ENCODE measurements around the gene ARSG. TPM values are rescaled to one million over a fixed set of nuclear protein-coding genes. Genes with fewer than 3 reads are reported as not detected.

Gene ARSG
- total and polyA plus RNA-seq, 3 experiments from 2014 or later = 7.0 to 9.5 (median 7.7) TPM

DNA sequence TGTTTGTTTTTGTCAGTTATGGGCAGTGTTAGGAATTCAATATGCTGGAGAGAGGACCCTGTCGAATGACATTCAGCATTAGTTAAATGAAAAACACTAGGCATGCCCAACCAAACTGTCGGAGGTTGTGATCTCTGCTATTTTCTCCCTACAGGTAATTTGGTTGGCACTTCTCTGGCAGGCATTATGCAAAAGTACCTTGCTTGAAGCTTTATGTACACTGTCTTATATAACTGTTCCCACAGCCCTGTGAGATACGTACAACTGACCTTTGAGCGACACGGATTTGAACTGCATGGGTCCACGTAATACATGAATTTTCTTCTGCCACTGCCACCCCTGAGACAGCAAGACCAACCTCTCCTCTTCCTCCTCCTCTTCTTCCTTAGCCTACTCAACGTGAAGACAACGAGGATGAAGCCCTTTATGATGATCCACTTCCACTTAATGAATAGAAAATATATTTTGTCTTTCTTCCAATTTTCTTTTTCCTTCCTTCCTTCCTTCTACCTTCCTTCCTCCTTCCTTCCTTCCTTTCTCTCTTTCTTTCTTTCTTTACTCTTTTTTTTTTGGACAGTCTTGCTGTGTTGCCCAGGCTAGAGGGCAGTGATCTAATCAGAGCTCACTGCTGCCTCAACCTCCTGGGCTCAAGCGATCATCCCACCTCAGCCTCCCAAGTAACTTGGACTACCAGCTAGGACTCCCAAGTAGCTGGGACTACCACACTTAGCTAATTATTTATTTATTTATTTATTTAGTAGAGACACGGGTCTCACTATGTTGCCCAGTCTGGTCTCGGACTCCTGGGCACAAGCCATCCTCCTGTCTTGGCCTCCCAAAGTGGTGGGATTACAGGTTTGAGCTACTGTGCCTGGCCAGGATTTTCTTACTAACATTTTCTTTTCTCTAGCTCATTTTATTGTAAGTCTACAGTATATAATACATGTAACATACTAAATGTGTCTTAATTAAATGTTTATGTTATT is 88.7 kb downstream of the ARSG start:
- Histone ChIP-seq H3K9me3 (ENCODE audit: low read length) (no peaks in the 10 kb centered on the region), H3K27ac (ENCODE audit: low read depth, low read length) (no peak overlapping the region), H3K4me1 (ENCODE audit: insufficient read depth, low read length) (peaks cover 22% of the 10 kb centered on the region), H3K27me3 (ENCODE audit: insufficient read depth, low read length, poor library complexity, severe bottlenecking) (no peaks in the 10 kb centered on the region), H3K36me3 (ENCODE audit: insufficient read depth, low read length) (no peaks in the 10 kb centered on the region), H3K4me3 (ENCODE audit: low read length) (no peak overlapping the region)
- Mint-ChIP-seq H3K9me3 (no peaks in the 10 kb centered on the region), H3K27ac (peak overlapping the region in 2 of 8 donors; percentile 44 to 89), H3K36me3 (peaks cover 0 to 7% (median 2%) of the 10 kb centered on the region in 3 donors), H3K4me3 (no peak overlapping the region), H3K27me3 (no peaks in the 10 kb centered on the region), H3K4me1 (peaks cover 16 to 33% (median 26%) of the 10 kb centered on the region in 3 donors)
- CTCF ChIA-PET = no interaction called here
- POLR2A ChIA-PET = interaction anchor here (0.6 kb wide), 1 partner anchor 199 kb away, joined by 11 read pairs; no protein-coding TSS in a partner anchor
- DNase-seq = no peak

DNA sequence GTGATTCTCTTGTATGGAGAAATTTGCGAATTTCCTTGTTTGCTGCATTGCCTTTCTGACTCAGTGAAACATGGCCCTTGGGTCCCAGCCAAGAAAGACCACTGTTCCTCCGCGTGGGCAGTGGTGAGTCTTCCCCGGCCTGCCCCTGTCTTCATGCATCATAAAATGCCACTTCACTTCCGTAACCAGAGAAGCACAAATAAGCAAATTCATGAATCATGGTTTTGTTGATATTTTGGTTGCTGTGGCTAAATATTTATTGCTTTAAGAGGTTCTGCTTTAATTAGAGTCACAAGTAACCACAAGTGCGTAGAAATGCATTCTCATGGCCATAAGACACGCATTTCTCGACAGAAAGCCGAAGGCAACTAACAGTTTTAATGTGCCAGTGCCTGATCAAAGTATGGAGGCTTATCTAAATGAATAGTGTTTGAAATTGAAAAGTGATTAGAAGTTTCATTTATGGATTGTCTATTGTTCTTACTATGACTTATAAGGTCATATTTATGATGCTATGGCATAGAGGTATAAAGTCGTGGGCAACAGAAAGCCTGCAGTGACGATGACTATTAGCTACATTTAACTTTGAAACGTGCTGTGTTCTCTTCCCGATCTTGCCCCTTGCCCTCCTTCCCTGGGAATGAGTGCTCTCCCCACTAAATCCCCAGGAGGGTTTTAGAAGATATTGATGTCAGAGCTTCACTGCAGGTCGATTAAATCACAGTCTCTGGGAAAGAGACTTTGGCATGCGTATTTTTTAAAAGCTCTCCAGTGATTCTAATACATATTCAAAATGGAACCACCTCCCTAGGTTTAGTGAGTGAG is 90.0 kb downstream of the ARSG start:
- Mint-ChIP-seq H3K4me3 (no peak overlapping the region), H3K9me3 (no peaks in the 10 kb centered on the region), H3K4me1 (peaks cover 17 to 33% (median 26%) of the 10 kb centered on the region in 3 donors), H3K36me3 (peaks cover 0 to 5% (median 2%) of the 10 kb centered on the region in 3 donors), H3K27ac (peak overlapping the region in 3 of 8 donors; percentile 17 to 75 (median 59)), H3K27me3 (no peaks in the 10 kb centered on the region)
- Histone ChIP-seq H3K27me3 (ENCODE audit: insufficient read depth, low read length, poor library complexity, severe bottlenecking) (no peaks in the 10 kb centered on the region), H3K9me3 (ENCODE audit: low read length) (no peaks in the 10 kb centered on the region), H3K4me3 (ENCODE audit: low read length) (no peak overlapping the region), H3K27ac (ENCODE audit: low read depth, low read length) (no peak overlapping the region), H3K36me3 (ENCODE audit: insufficient read depth, low read length) (no peaks in the 10 kb centered on the region), H3K4me1 (ENCODE audit: insufficient read depth, low read length) (peaks cover 22% of the 10 kb centered on the region)
- POLR2A ChIA-PET = interaction anchor here (0.6 kb wide), 1 partner anchor 200 kb away, joined by 11 read pairs; no protein-coding TSS in a partner anchor
- no peak for DNase-seq
- CTCF ChIA-PET = interaction anchor here (1.2 kb wide), 1 partner anchor 23 kb away, joined by 3 read pairs; no protein-coding TSS in a partner anchor

DNA sequence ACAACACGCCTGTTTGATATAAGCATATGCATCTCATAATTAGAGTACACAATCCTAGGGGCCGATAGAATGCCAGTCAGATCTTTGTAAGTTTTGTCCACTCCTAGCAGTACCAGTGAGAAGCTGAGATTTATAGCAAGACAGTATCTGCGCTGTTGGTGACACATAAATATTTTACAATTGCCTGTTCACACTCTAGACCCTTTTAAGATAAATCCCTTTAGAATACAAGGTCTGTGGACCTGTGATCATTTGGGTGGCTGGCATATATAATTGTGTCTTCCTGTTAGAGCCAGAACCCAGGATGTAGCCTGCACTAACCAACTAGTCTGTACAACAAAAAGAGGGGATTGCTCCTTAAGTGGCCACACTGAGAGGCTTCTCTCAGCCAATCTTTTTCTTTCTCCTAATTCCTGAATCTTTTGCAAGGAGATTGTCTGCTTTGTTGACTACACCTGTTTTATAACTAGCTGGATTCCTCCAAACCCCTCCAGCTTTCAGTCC is 91.3 kb downstream of the ARSG start:
- Histone ChIP-seq H3K36me3 (ENCODE audit: insufficient read depth, low read length) (no peaks in the 10 kb centered on the region), H3K4me1 (ENCODE audit: insufficient read depth, low read length) (peaks cover 22% of the 10 kb centered on the region), H3K9me3 (ENCODE audit: low read length) (no peaks in the 10 kb centered on the region), H3K27ac (ENCODE audit: low read depth, low read length) (no peak overlapping the region), H3K4me3 (ENCODE audit: low read length) (no peak overlapping the region), H3K27me3 (ENCODE audit: insufficient read depth, low read length, poor library complexity, severe bottlenecking) (no peaks in the 10 kb centered on the region)
- H3K4me3 Mint-ChIP-seq = peak overlapping the region in 1 of 7 donors; percentile 12
- peaks cover 0 to 5% (median 1%) of the 10 kb centered on the region in 3 donors for H3K36me3 Mint-ChIP-seq
- no peak for DNase-seq
- ChIA-PET POLR2A (interaction anchor here (1.4 kb wide), 1 partner anchor 91 kb away, joined by 5 read pairs; the partner anchor contains the start of genes ARSG and SLC16A6), CTCF (interaction anchor here (1.2 to 1.5 kb wide), 3 partner anchors 25 to 362 kb away, joined by 3 read pairs; no protein-coding TSS in a partner anchor)
- peak overlapping the region in 2 of 8 donors; percentile 19 to 36 for H3K27ac Mint-ChIP-seq
- H3K4me1 Mint-ChIP-seq = peaks cover 17 to 33% (median 26%) of the 10 kb centered on the region in 3 donors
- no peaks in the 10 kb centered on the region for H3K27me3 Mint-ChIP-seq
- no peaks in the 10 kb centered on the region for H3K9me3 Mint-ChIP-seq

- Histone ChIP-seq H3K27ac (ENCODE audit: low read depth, low read length) (no peak overlapping the region), H3K36me3 (ENCODE audit: insufficient read depth, low read length) (no peaks in the 10 kb centered on the region), H3K4me3 (ENCODE audit: low read length) (no peak overlapping the region), H3K27me3 (ENCODE audit: insufficient read depth, low read length, poor library complexity, severe bottlenecking) (no peaks in the 10 kb centered on the region), H3K9me3 (ENCODE audit: low read length) (no peaks in the 10 kb centered on the region), H3K4me1 (ENCODE audit: insufficient read depth, low read length) (peaks cover 22% of the 10 kb centered on the region)
- Mint-ChIP-seq H3K4me3 (peak overlapping the region in 1 of 7 donors; percentile 55), H3K27me3 (no peaks in the 10 kb centered on the region), H3K36me3 (peaks cover 0 to 5% (median 1%) of the 10 kb centered on the region in 3 donors), H3K27ac (peak overlapping the region in 2 of 8 donors; percentile 15 to 20), H3K4me1 (peaks cover 17 to 33% (median 26%) of the 10 kb centered on the region in 3 donors), H3K9me3 (no peaks in the 10 kb centered on the region)
- ChIA-PET CTCF (interaction anchor here (0.9 to 1.5 kb wide), 3 partner anchors 34 to 363 kb away, joined by 3 read pairs; no protein-coding TSS in a partner anchor), POLR2A (interaction anchor here (1.4 kb wide), 1 partner anchor 92 kb away, joined by 5 read pairs; the partner anchor contains the start of genes ARSG and SLC16A6)
- no peak for DNase-seq
These were observed 91.8 kb downstream of the ARSG start for GRCh38 chr17:68383120-68383442.

- H3K36me3 Mint-ChIP-seq = peaks cover 0 to 5% (median 1%) of the 10 kb centered on the region in 3 donors
- Histone ChIP-seq H3K4me3 (ENCODE audit: low read length) (peak overlapping the region; percentile 38), H3K36me3 (ENCODE audit: insufficient read depth, low read length) (no peaks in the 10 kb centered on the region), H3K27me3 (ENCODE audit: insufficient read depth, low read length, poor library complexity, severe bottlenecking) (no peaks in the 10 kb centered on the region), H3K4me1 (ENCODE audit: insufficient read depth, low read length) (peaks cover 22% of the 10 kb centered on the region), H3K9me3 (ENCODE audit: low read length) (no peaks in the 10 kb centered on the region), H3K27ac (ENCODE audit: low read depth, low read length) (no peak overlapping the region)
- peaks cover 17 to 33% (median 26%) of the 10 kb centered on the region in 3 donors for H3K4me1 Mint-ChIP-seq
- no peaks in the 10 kb centered on the region for H3K27me3 Mint-ChIP-seq
- ChIA-PET POLR2A (interaction anchor here (1.4 kb wide), 1 partner anchor 92 kb away, joined by 5 read pairs; the partner anchor contains the start of genes ARSG and SLC16A6), CTCF (interaction anchor here (0.9 to 1.5 kb wide), 3 partner anchors 35 to 363 kb away, joined by 3 read pairs; no protein-coding TSS in a partner anchor)
- H3K9me3 Mint-ChIP-seq = no peaks in the 10 kb centered on the region
- DNase-seq = peak in 2 of 5 donors; percentile 14 to 29
- peak overlapping the region; percentile 15 to 87 (median 59) for H3K4me3 Mint-ChIP-seq
- peak overlapping the region in 7 of 8 donors; percentile 2 to 64 (median 30) for H3K27ac Mint-ChIP-seq
These were observed 92.4 kb downstream of the ARSG start for GRCh38 chr17:68383443-68384321.

DNA sequence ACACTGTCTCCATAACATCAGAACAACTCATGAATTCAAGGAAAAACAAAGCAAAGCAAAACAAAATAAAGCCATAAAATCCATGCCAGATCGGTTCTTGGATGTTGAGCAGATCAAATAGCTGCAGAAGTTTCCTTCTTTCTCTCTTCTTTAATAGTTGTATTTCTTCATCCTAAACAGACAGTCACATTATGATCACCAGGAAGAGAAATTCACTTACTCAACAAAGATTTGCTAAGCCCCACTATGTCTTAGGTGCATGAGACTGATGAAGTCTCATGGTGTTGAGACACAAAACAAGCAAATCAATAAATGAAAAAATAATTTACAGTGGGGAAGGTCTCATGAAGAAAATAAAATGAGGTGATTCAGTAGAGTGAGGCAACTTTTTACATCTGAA is 93.2 kb downstream of the ARSG start:
- DNase-seq = no peak
- no peaks in the 10 kb centered on the region for H3K9me3 Mint-ChIP-seq
- H3K4me1 Mint-ChIP-seq = peaks cover 17 to 33% (median 26%) of the 10 kb centered on the region in 3 donors
- H3K27ac ChIP-seq (ENCODE audit: low read depth, low read length) = no peak overlapping the region
- ChIA-PET CTCF (interaction anchor here (0.7 kb wide), 1 partner anchor 31 kb away, joined by 3 read pairs; no protein-coding TSS in a partner anchor), POLR2A (no interaction called here)
- no peaks in the 10 kb centered on the region for H3K27me3 Mint-ChIP-seq
- H3K27me3 ChIP-seq (ENCODE audit: insufficient read depth, low read length, poor library complexity, severe bottlenecking) = no peaks in the 10 kb centered on the region
- no peaks in the 10 kb centered on the region for H3K9me3 ChIP-seq (ENCODE audit: low read length)
- no peak overlapping the region for H3K4me3 ChIP-seq (ENCODE audit: low read length)
- H3K36me3 ChIP-seq (ENCODE audit: insufficient read depth, low read length) = no peaks in the 10 kb centered on the region
- H3K4me3 Mint-ChIP-seq = peak overlapping the region in 6 of 7 donors; percentile 53 to 87 (median 63)
- H3K27ac Mint-ChIP-seq = peak overlapping the region in 4 of 8 donors; percentile 2 to 64 (median 58)
- peaks cover 0 to 5% (median 1%) of the 10 kb centered on the region in 3 donors for H3K36me3 Mint-ChIP-seq
- H3K4me1 ChIP-seq (ENCODE audit: insufficient read depth, low read length) = peaks cover 22% of the 10 kb centered on the region
